Ovary (tissue), 9 donors: ENCODE data around the gene PCNX1. TPM values are rescaled to one million over a fixed set of nuclear protein-coding genes. Genes with fewer than 3 reads are reported as not detected.

ENCODE experiments used
- DNase-seq, 5 donors: peaks; one replicate each; pipeline ENCODE4 v3.0.0-alpha.2; 2019 to 2020
- H3K27ac ChIP-seq, 2 donors: fragments of 200-600 bp; one replicate each; pipeline versions ENCODE4 v1.5.1 to v1.8.0; 2019 to 2022
- H3K27me3 ChIP-seq: fragments of 200-600 bp; one replicate; pipeline ENCODE4 v1.8.0; 2022
- H3K36me3 ChIP-seq: fragments of 200-600 bp; sonication (generic); one replicate; pipeline ENCODE4 v1.5.1; 2019
- H3K4me1 ChIP-seq: one replicate; pipeline ENCODE4 v1.8.1; 2013; ENCODE audit warnings: mild to moderate bottlenecking, moderate library complexity; ENCODE audit not compliant: insufficient read depth
- H3K4me3 ChIP-seq: fragments of 200-600 bp; sonication (generic); one replicate; pipeline ENCODE4 v1.5.1; 2017
- H3K9me3 ChIP-seq, 2 donors: fragments of 200-600 bp in 1 of 2; sonication (generic) in 1 of 2; one replicate each; pipeline versions ENCODE4 v1.5.1 to v1.8.1; 2013 to 2019; ENCODE audit warnings: mild to moderate bottlenecking in 1 of 2, moderate library complexity in 1 of 2
- EP300 ChIP-seq: sonication (generic); formaldehyde crosslinking; IDR thresholded peaks from one replicate; pipeline ENCODE4 v1.6.1; 2017; ENCODE audit warnings: antibody characterized with exemption
- POLR2A ChIP-seq: fragments of 450-650 bp; IDR thresholded peaks from one replicate; pipeline ENCODE4 v1.6.1; 2017; ENCODE audit warnings: antibody characterized with exemption, mild to moderate bottlenecking, moderate library complexity
- WGBS, 3 donors: extraction: QIAGEN DNeasy Blood & Tissue Kit in 1 of 3; methylation state at CpG; one replicate each; pipeline versions ENCODE4 v1.1.5 to v1.1.7; 2013 to 2017; 5-methylcytosine and 5-hydroxymethylcytosine counted together
- intact Hi-C, 4 donors: fragments of 100-400 bp; cut with DNase I; formaldehyde crosslinking; loops; one replicate each; pipeline versions ENCODE4 v1.11.0 to v1.15.1; 2022 to 2023
- polyA plus RNA-seq, 2 donors: library from polyadenylated mRNA; stranded (reverse); fragments of 200-250 nt in 1 of 2; fragments of 350-450 nt in 1 of 2; fragmentation: Illumina TruSeq in 1 of 2; extraction: RNeasy Lipid Tissue Mini Kit (QIAGEN cat#74804) in 1 of 2; gene quantifications; one replicate each; pipeline ENCODE4 v1.2.3, GENCODE V29; 2013 to 2014
- total RNA-seq, 7 donors: library from RNA; depleted of rRNA in 2 of 7; stranded (reverse); fragments of >200 nt in 2 of 7; fragmentation: NEBNext Ultra II Directional in 3 of 7; extraction: Animal tissue kit (Norgen Biotek cat#: 25700) in 3 of 7; gene quantifications; one replicate each; pipeline versions ENCODE4 v1.1.0 to v1.2.4, GENCODE V29; 2016 to 2023
- TF ChIP-seq, protein P1 (sequence below), 3 donors: fragments of 450-650 bp in 2 of 3; fragments of 200-600 bp in 1 of 3; IDR thresholded peaks; one replicate each; pipeline versions ENCODE4 v1.5.1 to v1.8.0; 2016 to 2022; ENCODE audit warnings: antibody characterized with exemption in 3 of 3, mild to moderate bottlenecking in 1 of 3
- donor health status: DM: no; HTN: no; CAD: no; lungs with moderate emphysema.
- donor health status: DM: no; HTN: no; CAD: no.
- donor health status: Bipolar disorder and iron deficiency.
- donor health status: DM: yes; HTN: yes; CAD: no.
- donor health status: DM: no; HTN: no; CAD: no.
- donor health status: DM: yes; HTN: yes; CAD: no.

Gene PCNX1
- total and polyA plus RNA-seq, 9 donors, result 13.3 to 101 (median 69.5) TPM

DNA sequence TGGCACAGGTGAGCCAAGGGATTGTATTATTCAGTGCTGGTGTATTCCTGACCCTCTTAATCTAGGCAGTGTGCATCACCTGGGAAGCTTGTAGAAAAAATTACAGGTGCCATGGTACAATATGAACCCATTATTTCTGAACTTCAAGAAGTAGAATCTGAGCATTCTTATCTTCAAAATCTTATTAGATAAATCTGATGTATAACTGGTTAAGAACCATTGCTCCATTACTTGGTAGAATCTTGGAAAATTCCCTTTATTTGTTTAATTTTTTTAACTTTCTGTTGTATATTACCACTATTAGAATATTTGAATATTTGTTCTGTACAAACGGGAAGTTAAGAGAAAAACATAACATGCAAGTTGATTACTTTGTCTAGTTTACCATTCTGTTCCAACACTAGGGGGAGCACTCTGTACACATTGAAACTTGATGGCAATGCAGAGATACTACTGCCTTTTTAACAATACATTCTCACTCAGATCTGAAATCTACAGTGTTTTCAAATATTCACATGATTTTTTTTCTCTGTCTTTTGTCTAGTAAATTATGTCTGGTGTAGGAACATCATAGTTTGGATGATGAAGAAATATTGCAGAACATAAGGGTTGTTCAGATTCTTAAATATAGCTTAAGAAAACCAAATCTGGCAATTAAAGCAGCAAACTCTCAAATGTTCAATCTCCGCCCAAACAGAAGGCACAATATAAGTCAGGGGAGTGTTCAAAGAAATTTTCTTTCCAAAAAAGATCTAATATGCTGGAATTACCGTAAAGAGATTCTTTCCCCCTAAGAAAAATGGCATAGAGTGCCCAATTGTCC is 196.6 kb downstream of the PCNX1 start:
- intact Hi-C loops, result no loop called here
- Histone ChIP-seq H3K4me3 (no peak overlapping the region), H3K27ac (no peak overlapping the region), H3K4me1 (no peaks in the 10 kb centered on the region), H3K27me3 (no peaks in the 10 kb centered on the region), H3K36me3 (no peaks in the 10 kb centered on the region), H3K9me3 (no peaks in the 10 kb centered on the region)
- 64 to 66% (median 65%) methylated on average over 3 of the region's 3 CpGs for WGBS, 3 donors
- TF ChIP-seq, protein P1, sequence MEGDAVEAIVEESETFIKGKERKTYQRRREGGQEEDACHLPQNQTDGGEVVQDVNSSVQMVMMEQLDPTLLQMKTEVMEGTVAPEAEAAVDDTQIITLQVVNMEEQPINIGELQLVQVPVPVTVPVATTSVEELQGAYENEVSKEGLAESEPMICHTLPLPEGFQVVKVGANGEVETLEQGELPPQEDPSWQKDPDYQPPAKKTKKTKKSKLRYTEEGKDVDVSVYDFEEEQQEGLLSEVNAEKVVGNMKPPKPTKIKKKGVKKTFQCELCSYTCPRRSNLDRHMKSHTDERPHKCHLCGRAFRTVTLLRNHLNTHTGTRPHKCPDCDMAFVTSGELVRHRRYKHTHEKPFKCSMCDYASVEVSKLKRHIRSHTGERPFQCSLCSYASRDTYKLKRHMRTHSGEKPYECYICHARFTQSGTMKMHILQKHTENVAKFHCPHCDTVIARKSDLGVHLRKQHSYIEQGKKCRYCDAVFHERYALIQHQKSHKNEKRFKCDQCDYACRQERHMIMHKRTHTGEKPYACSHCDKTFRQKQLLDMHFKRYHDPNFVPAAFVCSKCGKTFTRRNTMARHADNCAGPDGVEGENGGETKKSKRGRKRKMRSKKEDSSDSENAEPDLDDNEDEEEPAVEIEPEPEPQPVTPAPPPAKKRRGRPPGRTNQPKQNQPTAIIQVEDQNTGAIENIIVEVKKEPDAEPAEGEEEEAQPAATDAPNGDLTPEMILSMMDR (IDR thresholded peaks at IDR 0.05), result peak in 2 of 3 donors; percentile 36 to 41
- no peak for TF ChIP-seq EP300
- DNase-seq, result no peak

DNA sequence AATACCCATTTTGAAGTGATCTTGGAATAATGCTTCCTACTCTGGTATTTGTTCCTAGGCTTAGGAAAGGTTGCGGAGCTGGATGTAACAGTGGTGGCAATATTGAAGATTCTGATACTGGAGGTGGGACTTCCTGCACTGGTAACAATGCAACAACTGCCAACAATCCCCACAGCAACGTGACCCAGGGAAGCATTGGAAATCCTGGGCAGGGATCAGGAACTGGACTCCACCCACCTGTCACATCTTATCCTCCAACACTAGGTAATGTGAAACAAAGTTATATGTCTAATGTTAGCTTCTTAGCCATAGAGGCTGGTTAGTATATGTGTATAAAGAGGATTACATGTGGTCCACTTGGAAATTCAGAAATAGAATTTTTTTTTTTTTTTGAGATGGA is 197.9 kb downstream of the PCNX1 start:
- H3K27me3 ChIP-seq, result no peaks in the 10 kb centered on the region
- no peak overlapping the region for H3K4me3 ChIP-seq
- TF ChIP-seq, protein P1 (IDR thresholded peaks at IDR 0.05), result no peak
- TF ChIP-seq POLR2A, result no peak
- no peak for TF ChIP-seq EP300
- no peaks in the 10 kb centered on the region for H3K36me3 ChIP-seq
- intact Hi-C loops, result no loop called here
- no peak overlapping the region for H3K27ac ChIP-seq
- H3K4me1 ChIP-seq, result no peaks in the 10 kb centered on the region
- no peak for DNase-seq
- H3K9me3 ChIP-seq, result no peaks in the 10 kb centered on the region
- 66 to 69% (median 69%) methylated on average over 2 of the region's 2 CpGs for WGBS, 3 donors

DNA sequence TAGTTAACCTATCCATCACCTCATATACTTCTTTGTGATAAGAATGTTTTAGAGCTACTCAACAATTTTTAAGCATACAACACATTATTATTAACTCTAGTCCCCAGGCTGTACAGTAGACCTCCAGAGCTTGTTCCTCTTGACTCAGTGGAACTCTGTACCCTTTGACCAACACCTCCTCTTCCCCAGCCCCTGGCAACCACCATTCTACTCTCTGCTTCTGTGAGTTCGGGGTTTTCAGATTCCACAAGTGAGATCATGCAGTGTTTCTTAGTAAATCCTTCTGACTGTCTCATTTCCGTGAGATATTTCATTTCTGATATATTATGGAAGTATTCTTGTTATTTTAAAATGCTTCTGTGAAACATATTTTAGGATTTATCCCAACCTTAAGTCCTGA is 200.7 kb downstream of the PCNX1 start:
- intact Hi-C loops, result no loop called here

DNA sequence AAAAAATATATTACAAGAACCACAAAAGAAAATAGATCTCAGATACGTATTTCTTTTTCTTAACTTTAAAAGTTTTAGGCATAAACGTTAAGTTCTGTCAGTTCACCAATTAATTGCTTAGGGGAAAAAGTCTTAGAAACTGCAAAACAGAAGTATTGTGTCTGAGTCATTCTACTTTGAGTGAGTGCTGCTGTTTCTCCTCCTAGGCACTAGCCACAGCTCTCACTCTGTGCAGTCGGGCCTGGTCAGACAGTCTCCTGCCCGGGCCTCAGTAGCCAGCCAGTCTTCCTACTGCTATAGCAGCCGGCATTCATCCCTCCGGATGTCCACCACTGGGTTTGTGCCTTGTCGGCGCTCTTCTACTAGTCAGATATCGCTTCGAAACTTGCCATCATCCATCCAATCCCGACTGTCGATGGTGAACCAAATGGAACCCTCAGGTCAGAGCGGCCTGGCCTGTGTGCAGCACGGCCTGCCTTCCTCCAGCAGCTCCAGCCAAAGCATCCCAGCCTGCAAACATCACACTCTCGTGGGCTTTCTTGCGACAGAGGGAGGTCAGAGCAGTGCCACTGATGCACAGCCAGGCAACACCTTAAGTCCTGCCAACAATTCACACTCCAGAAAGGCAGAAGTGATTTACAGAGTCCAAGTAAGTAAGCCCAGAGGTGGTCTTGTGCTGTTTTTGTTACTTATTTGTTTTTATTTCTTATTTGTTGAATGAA is 201.3 kb downstream of the PCNX1 start:
- H3K27me3 ChIP-seq, result no peaks in the 10 kb centered on the region
- no peaks in the 10 kb centered on the region for H3K4me1 ChIP-seq
- H3K27ac ChIP-seq, result no peak overlapping the region
- no peaks in the 10 kb centered on the region for H3K9me3 ChIP-seq
- TF ChIP-seq EP300 (no peak), POLR2A (no peak)
- TF ChIP-seq, protein P1 (IDR thresholded peaks at IDR 0.05), result no peak
- DNase-seq, result no peak
- intact Hi-C loops, result no loop called here
- 82 to 87% (median 84%) methylated on average over 16 of the region's 16 CpGs for WGBS, 3 donors
- no peak overlapping the region for H3K4me3 ChIP-seq
- no peaks in the 10 kb centered on the region for H3K36me3 ChIP-seq

More for the DNA sequence above, 200.7 kb downstream of the PCNX1 start:
- TF ChIP-seq EP300 (no peak), POLR2A (no peak)
- TF ChIP-seq, protein P1 (IDR thresholded peaks at IDR 0.05), result no peak
- Histone ChIP-seq H3K4me1 (no peaks in the 10 kb centered on the region), H3K36me3 (no peaks in the 10 kb centered on the region), H3K27ac (no peak overlapping the region), H3K4me3 (no peak overlapping the region), H3K9me3 (no peaks in the 10 kb centered on the region), H3K27me3 (no peaks in the 10 kb centered on the region)
- no peak for DNase-seq
- 95 to 98% (median 96%) methylated on average over 2 of the region's 2 CpGs for WGBS, 3 donors
